H1 (cell line): ENCODE data around the gene PRR36.

Experiments
- CEBPB ChIP-seq: IDR thresholded peaks from 2 replicates; pipeline ENCODE4 v1.6.1; 2012; ENCODE audit warnings: low read depth, low read length
- CTCF ChIP-seq, 3 experiments: IDR thresholded peaks; 1 replicate in 2 of 3; 2 replicates in 1 of 3; pipeline versions ENCODE4 v1.5.1 to v1.6.1; 2011; ENCODE audit warnings: low read length in 3 of 3, mild to moderate bottlenecking in 3 of 3, inconsistent platforms in 2 of 3, low read depth in 1 of 3, moderate library complexity in 1 of 3; ENCODE audit not compliant: insufficient read depth in 1 of 3; ENCODE audit errors: control extremely low read depth in 1 of 3
- NANOG ChIP-seq: IDR thresholded peaks from 2 replicates; pipeline ENCODE4 v1.6.1; 2011; ENCODE audit warnings: low read length, low read depth, mild to moderate bottlenecking, inconsistent platforms; ENCODE audit not compliant: insufficient read depth, poor library complexity, severe bottlenecking
- POLR2A ChIP-seq, 2 experiments: IDR thresholded peaks; 1 replicate in 1 of 2; 2 replicates in 1 of 2; pipeline ENCODE4 v1.6.1; 2011; ENCODE audit warnings: low read depth in 2 of 2, low read length in 2 of 2, mild to moderate bottlenecking in 2 of 2; ENCODE audit errors: control extremely low read depth in 1 of 2

- TF ChIP-seq NANOG (no peak), CTCF (IDR thresholded peaks at IDR 0.05; ENCODE audit: control extremely low read depth in 1 of 3, insufficient read depth in 1 of 3, low read depth in 1 of 3, low read length in 3 of 3) (no peak), CEBPB (no peak), POLR2A (IDR thresholded peaks at IDR 0.05; ENCODE audit: control extremely low read depth in 1 of 2, low read depth in 2 of 2, low read length in 2 of 2) (no peak)
Observed at GRCh38 chr19:7912697-7913564, 38.7 kb upstream of the PRR36 start.
